Inflammatory macrophage (primary cell): ENCODE measurements around the gene RFPL4A.
"Not testable (repeated sequence)": the region's sequence is repeated elsewhere in the genome, so short reads cannot be mapped to it uniquely, and the experiment has no call there.

Source experiments
- DNase-seq, 2 donors: peaks; one replicate each; pipeline ENCODE4 v3.0.0-alpha.2; 2020 to 2022
- total RNA-seq, 18 experiments: gene quantifications; one replicate each; lab custom pipeline; 2026; ENCODE audit warnings: mixed read lengths in 6 of 18, inconsistent platforms in 2 of 18; lab: John Stamatoyannopoulos, UW

Gene RFPL4A
- total RNA-seq, result 0 to 0.07 (median 0) reads per million in 18 experiments

GRCh38 chr19:55758797-55759196, at the start of gene RFPL4A:
Gene RFPL4A, plus strand, starts transcription at chr19:55759097. Its CDS starts 2,704 bp downstream, at chr19:55761801.
- not testable (repeated sequence) for DNase-seq

GRCh38 chr19:55711719-55712118, 47.2 kb upstream of the RFPL4A start:
- DNase-seq, result no peak

GRCh38 chr19:55712804-55713631, 45.9 kb upstream of the RFPL4A start:
- no peak for DNase-seq

- no peak for DNase-seq
Measured at GRCh38 chr19:55716531-55716930, 42.4 kb upstream of the RFPL4A start.

GRCh38 chr19:55717251-55717650, 41.6 kb upstream of the RFPL4A start:
- DNase-seq, result no peak

GRCh38 chr19:55717879-55718711, 40.8 kb upstream of the RFPL4A start:
- not testable (repeated sequence) for DNase-seq

DNA sequence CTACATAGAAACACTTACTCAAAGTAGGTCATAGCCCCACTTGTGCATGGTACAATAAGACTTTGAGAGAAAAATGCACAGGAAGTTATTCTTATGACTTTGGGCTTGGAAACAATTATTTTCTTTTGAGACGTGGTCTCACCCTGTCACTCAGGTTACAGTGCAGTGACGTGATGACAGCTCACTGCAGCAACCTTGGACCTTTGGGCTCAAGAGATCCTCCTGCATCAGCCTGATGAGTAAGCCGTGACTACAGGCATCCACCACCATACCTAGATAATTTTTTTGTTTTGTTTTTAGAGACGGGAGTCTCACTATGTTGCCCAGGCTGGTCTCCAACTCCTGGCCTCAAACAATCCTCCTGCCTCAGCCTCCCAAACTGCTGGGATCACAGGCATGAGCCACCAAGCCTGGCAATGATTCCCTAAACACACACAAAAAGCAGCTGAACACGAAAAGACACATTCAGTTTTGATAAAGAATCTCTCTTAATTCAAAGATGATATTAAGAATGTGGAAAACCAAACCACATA, 38.6 kb upstream of the RFPL4A start:
- no peak for DNase-seq

- no peak for DNase-seq
Measured at GRCh38 chr19:55720801-55721200, 38.1 kb upstream of the RFPL4A start.

- no peak for DNase-seq
Measured at GRCh38 chr19:55723491-55723890, 35.4 kb upstream of the RFPL4A start.

DNA sequence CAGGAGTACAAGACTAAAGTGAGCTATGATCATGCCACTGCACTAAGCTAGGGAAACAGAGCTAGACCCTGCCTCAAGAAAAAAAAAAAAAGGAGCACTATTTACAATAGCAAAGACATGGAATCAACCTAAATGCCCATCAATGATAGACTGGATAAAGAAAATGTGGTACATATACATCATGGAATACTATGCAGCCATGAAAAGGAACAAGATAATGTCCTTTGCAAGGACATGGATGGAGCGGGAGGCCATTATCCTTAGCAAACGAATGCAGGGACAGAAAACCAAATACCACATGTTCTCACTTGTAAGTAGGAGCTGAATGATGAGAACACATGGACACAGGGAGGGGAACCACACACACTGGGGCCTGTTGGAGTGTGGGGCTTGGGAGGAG, 28.5 kb upstream of the RFPL4A start:
- DNase-seq, result not testable (repeated sequence)

GRCh38 chr19:55738302-55738701, 20.6 kb upstream of the RFPL4A start, which contains the start of gene NLRP9:
Gene NLRP9, minus strand, starts transcription at chr19:55738402. Its CDS starts 28 bp downstream, at chr19:55738374.
- no peak for DNase-seq

DNA sequence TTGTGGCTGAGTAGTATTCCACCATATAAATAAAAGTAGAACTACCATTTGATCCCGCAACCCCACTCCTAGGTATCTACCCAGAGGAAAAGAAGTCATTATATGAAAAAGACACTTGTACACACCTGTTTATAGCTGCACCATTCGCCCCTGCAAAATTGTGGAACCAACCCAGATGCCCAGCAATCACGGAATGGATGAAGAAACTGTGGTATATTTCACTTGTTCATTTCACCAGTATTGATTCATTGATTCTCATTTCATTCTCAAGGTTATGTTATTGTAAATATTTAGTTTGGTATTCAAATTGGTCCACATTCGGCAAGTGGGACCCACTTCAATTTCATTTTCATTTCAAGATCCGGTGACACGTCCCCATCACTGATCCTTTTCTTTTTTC, 8.2 kb upstream of the RFPL4A start:
- DNase-seq, result no peak

DNA sequence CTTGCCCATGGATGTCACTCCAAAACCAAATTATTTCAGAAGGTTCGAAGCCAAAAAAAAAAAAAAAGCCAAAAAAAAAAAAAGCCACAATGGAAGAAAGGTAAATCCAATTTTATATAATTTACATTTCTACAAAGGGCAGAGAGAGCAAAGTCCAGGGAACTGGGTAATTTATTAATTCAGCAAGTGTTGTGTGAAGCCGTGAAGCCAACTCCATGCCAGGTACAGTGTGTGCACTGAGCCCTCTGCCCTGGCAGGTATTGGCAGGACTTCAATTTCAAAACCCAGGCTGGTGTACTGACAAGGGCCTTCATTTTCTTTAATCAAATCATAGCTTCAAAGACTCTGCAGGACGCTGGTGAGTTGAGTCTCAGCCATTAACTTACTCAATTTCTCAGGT, 5.5 kb upstream of the RFPL4A start:
- DNase-seq, result no peak

DNA sequence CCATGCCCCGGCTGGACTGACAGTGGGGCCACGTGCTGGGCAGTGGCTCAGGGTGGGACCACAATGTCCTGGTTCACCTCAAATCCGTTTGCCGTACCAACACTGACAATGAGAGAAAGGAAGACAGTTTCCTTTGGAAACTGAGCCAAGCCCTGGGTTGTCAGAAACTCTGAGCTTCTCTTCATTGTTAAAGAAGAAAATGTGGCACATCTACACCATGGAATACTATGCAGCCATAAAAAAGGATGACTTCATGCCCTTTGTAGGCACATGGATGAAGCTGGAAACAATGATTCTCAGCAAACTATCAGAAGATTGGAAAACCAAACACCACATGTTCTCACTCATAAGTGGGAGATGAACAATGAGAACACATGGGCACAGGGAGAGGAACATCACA, 2.1 kb upstream of the RFPL4A start:
- not testable (repeated sequence) for DNase-seq

GRCh38 chr19:55766466-55766865, 7.6 kb downstream of the RFPL4A start:
- DNase-seq, result no peak

- DNase-seq, result not testable (repeated sequence)
Measured at GRCh38 chr19:55768818-55769217, 9.9 kb downstream of the RFPL4A start, which contains the start of gene RFPL4AL1. Gene RFPL4AL1, plus strand, starts transcription at chr19:55769118. Its CDS starts 2,687 bp downstream, at chr19:55771805.

GRCh38 chr19:55769632-55770031, 10.7 kb downstream of the RFPL4A start:
- DNase-seq, result not testable (repeated sequence)

DNA sequence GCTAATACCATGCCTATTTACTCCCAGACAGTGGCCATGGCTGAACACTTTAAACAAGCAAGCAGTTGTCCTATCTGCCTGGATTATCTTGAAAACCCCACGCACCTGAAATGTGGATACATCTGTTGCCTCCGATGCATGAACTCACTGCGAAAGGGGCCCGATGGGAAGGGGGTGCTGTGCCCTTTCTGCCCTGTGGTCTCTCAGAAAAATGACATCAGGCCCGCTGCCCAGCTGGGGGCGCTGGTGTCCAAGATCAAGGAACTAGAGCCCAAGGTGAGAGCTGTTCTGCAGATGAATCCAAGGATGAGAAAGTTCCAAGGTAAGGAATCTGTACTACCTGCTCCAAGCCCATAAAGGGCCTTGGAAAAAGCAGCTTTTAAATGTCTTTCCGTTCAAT, 18.6 kb downstream of the RFPL4A start:
- DNase-seq, result no peak

GRCh38 chr19:55778331-55778730, 19.4 kb downstream of the RFPL4A start:
- DNase-seq, result no peak

DNA sequence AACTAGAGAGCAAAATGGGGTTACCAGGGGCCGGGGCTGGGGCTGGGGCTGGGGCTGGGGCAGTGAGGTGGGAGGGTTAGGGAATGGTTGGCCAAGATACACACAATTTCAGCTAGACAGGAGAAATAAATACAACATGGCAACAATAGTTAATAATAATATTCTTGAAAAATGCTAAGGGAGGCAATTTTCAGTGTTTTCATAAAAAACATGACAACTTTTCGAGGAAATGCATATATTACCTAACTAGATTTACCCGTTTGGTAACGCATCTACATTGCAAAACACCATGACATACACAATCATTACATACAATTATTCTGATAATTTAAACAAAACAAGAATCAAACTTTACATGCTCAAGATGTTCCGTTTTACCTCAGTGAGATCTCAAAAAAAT, 22.2 kb downstream of the RFPL4A start:
- no peak for DNase-seq

DNA sequence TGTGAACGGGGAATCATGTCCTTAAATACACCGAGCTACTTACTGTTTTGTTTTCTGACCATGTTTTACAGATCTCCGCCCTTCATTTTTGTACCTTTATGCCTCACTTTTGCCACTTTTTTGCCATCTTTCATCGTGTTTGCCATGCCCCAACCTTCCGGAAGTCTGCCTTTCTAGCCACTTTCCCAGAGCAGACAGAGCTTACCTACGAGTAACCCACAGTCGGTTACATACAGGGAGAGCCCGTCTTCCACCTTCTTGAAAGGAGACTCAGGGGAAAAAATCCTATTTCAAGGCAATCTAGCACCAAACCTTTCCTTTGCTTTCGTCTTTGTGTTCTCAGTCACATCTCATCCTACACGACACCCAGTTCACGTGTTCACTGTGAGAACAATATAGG, 36.1 kb downstream of the RFPL4A start:
- DNase-seq, result no peak

DNA sequence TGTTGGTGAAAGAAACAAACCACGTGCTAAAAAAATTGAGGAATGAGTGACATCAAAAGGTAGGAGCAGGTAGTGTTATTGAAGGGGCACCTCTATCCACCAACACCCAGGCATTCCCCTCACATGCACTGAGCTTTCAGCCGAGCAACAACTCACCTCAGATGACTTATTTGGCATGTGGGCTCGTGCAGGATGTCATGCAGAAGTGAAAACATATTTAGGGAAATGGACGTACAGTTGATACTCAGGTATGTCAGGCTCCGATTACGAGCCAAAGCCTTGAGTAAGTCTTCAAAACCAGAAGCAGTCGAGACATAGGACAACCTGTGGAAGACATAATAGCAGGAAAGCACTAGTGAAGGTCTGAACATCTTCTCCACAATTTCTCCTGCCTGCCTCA, 42.5 kb downstream of the RFPL4A start:
- DNase-seq, result no peak

GRCh38 chr19:55802281-55802680, 43.4 kb downstream of the RFPL4A start:
- no peak for DNase-seq
